Neuronal stem cell (in vitro differentiated cells): Measurements from ENCODE around the gene NECTIN2.

Source experiments
- DNase-seq: peaks from one replicate; pipeline ENCODE4 v3.0.0-alpha.2; 2013; ENCODE audit warnings: low spot score
- H2AFZ ChIP-seq: one replicate; pipeline ENCODE4 v1.6.1; 2013; ENCODE audit warnings: mild to moderate bottlenecking, low read length, inconsistent platforms
- H2AK5ac ChIP-seq: 2 replicates; pipeline ENCODE4 v1.6.1; 2013; ENCODE audit warnings: low read depth, mild to moderate bottlenecking, inconsistent platforms, low read length, moderate library complexity, mixed read lengths
- H2BK120ac ChIP-seq: 2 replicates; pipeline ENCODE4 v1.6.1; 2013; ENCODE audit warnings: low read depth, mild to moderate bottlenecking, inconsistent platforms, low read length, moderate library complexity, mixed read lengths
- H2BK12ac ChIP-seq: one replicate; pipeline ENCODE4 v1.6.1; 2013; ENCODE audit warnings: low read length, inconsistent platforms
- H2BK15ac ChIP-seq: 2 replicates; pipeline ENCODE4 v1.6.1; 2013; ENCODE audit warnings: mild to moderate bottlenecking, low read length, inconsistent platforms, mixed read lengths
- H2BK5ac ChIP-seq: one replicate; pipeline ENCODE4 v1.6.1; 2013; ENCODE audit warnings: inconsistent platforms, mild to moderate bottlenecking, low read length, moderate library complexity
- H3K14ac ChIP-seq: one replicate; pipeline ENCODE4 v1.6.1; 2013; ENCODE audit warnings: low read length, inconsistent platforms
- H3K18ac ChIP-seq: 2 replicates; pipeline ENCODE4 v1.6.1; 2013; ENCODE audit warnings: low read length, inconsistent platforms
- H3K23ac ChIP-seq: 2 replicates; pipeline ENCODE4 v1.6.1; 2013; ENCODE audit warnings: low read depth, mild to moderate bottlenecking, mixed read lengths, low read length, inconsistent platforms; ENCODE audit not compliant: poor library complexity
- H3K27ac ChIP-seq: replicated peaks from 3 replicates; pipeline ENCODE4 v1.5.1; 2013; ENCODE audit warnings: low read length, inconsistent platforms
- H3K27me3 ChIP-seq, 3 experiments: 2 replicates each; pipeline ENCODE4 v1.6.1; 2013; ENCODE audit warnings: low read length in 3 of 3, mild to moderate bottlenecking in 2 of 3, inconsistent platforms in 1 of 3, low read depth in 1 of 3, mixed read lengths in 1 of 3, moderate library complexity in 1 of 3; ENCODE audit not compliant: control insufficient read depth in 3 of 3, insufficient read depth in 3 of 3
- H3K36me3 ChIP-seq, 2 donors: replicated peaks in 1 of 2; 2 replicates each; pipeline ENCODE4 v1.6.1; 2013; ENCODE audit warnings: low read length in 2 of 2; ENCODE audit not compliant: control insufficient read depth in 2 of 2, insufficient read depth in 2 of 2
- H3K4ac ChIP-seq: 2 replicates; pipeline ENCODE4 v1.6.1; 2013; ENCODE audit warnings: inconsistent platforms, mild to moderate bottlenecking, low read length, moderate library complexity
- H3K4me1 ChIP-seq, 2 donors: 1 replicate in 1 of 2; 2 replicates in 1 of 2; pipeline ENCODE4 v1.6.1; 2013; ENCODE audit warnings: low read length in 2 of 2, low read depth in 1 of 2; ENCODE audit not compliant: control insufficient read depth in 2 of 2, insufficient read depth in 1 of 2
- H3K4me2 ChIP-seq: one replicate; pipeline ENCODE4 v1.6.1; 2013; ENCODE audit warnings: mild to moderate bottlenecking, low read length, inconsistent platforms; ENCODE audit not compliant: insufficient read depth, poor library complexity, severe bottlenecking
- H3K4me3 ChIP-seq, 2 donors: 2 replicates each; pipeline ENCODE4 v1.5.1; 2013; ENCODE audit warnings: low read length in 2 of 2, mild to moderate bottlenecking in 2 of 2, inconsistent platforms in 1 of 2, moderate library complexity in 1 of 2
- H3K79me1 ChIP-seq: one replicate; pipeline ENCODE4 v1.6.1; 2013; ENCODE audit warnings: low read depth, mild to moderate bottlenecking, inconsistent platforms, low read length, moderate library complexity
- H3K9ac ChIP-seq: one replicate; pipeline ENCODE4 v1.6.1; 2013; ENCODE audit warnings: mild to moderate bottlenecking, low read depth, low read length, inconsistent platforms; ENCODE audit not compliant: poor library complexity
- H3K9me3 ChIP-seq, 2 donors: replicated peaks in 1 of 2; 2 replicates each; pipeline versions ENCODE3 to v1.6.1; 2013; ENCODE audit warnings: low read length in 2 of 2, mild to moderate bottlenecking in 2 of 2, inconsistent platforms in 1 of 2, low read depth in 1 of 2, mixed read lengths in 1 of 2, moderate library complexity in 1 of 2; ENCODE audit not compliant: control insufficient read depth in 2 of 2, insufficient read depth in 1 of 2
- H4K8ac ChIP-seq: one replicate; pipeline ENCODE4 v1.6.1; 2013; ENCODE audit warnings: low read depth, mild to moderate bottlenecking, inconsistent platforms, low read length, moderate library complexity
- H4K91ac ChIP-seq: one replicate; pipeline ENCODE4 v1.6.1; 2013; ENCODE audit warnings: low read length, low read depth, mild to moderate bottlenecking, inconsistent platforms; ENCODE audit not compliant: poor library complexity
- WGBS, 2 donors: extraction: QIAGEN DNeasy Blood & Tissue Kit; methylation state at CpG; one replicate each; pipeline ENCODE4 v1.1.7; 2013; ENCODE audit warnings: missing lambda C conversion rate in 2 of 2, mixed read lengths in 1 of 2; ENCODE audit not compliant: insufficient read length in 2 of 2, insufficient replicate concordance in 1 of 2; ENCODE audit errors: extremely low coverage in 2 of 2; 5-methylcytosine and 5-hydroxymethylcytosine counted together

Gene NECTIN2

GRCh38 chr19:44817725-44818465 is 28.2 kb upstream of the NECTIN2 start:
- H2AFZ ChIP-seq, result no peak overlapping the region
- H3K4ac ChIP-seq, result no peak overlapping the region
- no peak overlapping the region for H4K91ac ChIP-seq
- no peaks in the 10 kb centered on the region for H3K79me1 ChIP-seq
- no peak overlapping the region for H3K4me3 ChIP-seq
- WGBS, 2 donors, result no CpG with 5 or more reads among the region's 8 CpGs
- no peak overlapping the region for H2AK5ac ChIP-seq
- H3K9ac ChIP-seq, result no peak overlapping the region
- DNase-seq, result no peak
- no peak overlapping the region for H2BK15ac ChIP-seq
- H2BK5ac ChIP-seq, result no peak overlapping the region
- no peak overlapping the region for H2BK12ac ChIP-seq
- H3K27ac ChIP-seq, result no peak overlapping the region
- no peak overlapping the region for H2BK120ac ChIP-seq
- no peak overlapping the region for H4K8ac ChIP-seq
- H3K27me3 ChIP-seq, result peaks cover 0 to 2% (median 0%) of the 10 kb centered on the region in 3 experiments
- peaks cover 0 to under 1% of the 10 kb centered on the region in 2 donors for H3K4me1 ChIP-seq
- peaks cover 0 to 3% of the 10 kb centered on the region in 2 donors for H3K9me3 ChIP-seq
- H3K23ac ChIP-seq, result no peak overlapping the region
- no peak overlapping the region for H3K18ac ChIP-seq
- no peak overlapping the region for H3K4me2 ChIP-seq
- no peak overlapping the region for H3K14ac ChIP-seq
- H3K36me3 ChIP-seq, result no peaks in the 10 kb centered on the region

- no peak overlapping the region for H2BK12ac ChIP-seq
- H3K23ac ChIP-seq, result peak overlapping the region; percentile 14
- peaks cover 5 to 6% of the 10 kb centered on the region in 2 donors for H3K4me1 ChIP-seq
- H2AFZ ChIP-seq, result no peak overlapping the region
- no peak overlapping the region for H4K91ac ChIP-seq
- no peak overlapping the region for H3K9ac ChIP-seq
- no peak overlapping the region for H2BK15ac ChIP-seq
- H4K8ac ChIP-seq, result peak overlapping the region; percentile 67
- no peak overlapping the region for H3K4me3 ChIP-seq
- no peak overlapping the region for H3K4me2 ChIP-seq
- H3K14ac ChIP-seq, result no peak overlapping the region
- peak overlapping the region; percentile 24 for H2BK120ac ChIP-seq
- no peaks in the 10 kb centered on the region for H3K36me3 ChIP-seq
- no peak overlapping the region for H3K27ac ChIP-seq
- no peak for DNase-seq
- no CpG with 5 or more reads among the region's 20 CpGs for WGBS, 2 donors
- no peak overlapping the region for H3K4ac ChIP-seq
- H3K27me3 ChIP-seq, result peaks cover 0 to 2% (median 0%) of the 10 kb centered on the region in 3 experiments
- H2AK5ac ChIP-seq, result peak overlapping the region; percentile 79
- H3K79me1 ChIP-seq, result no peaks in the 10 kb centered on the region
- no peak overlapping the region for H3K18ac ChIP-seq
- H2BK5ac ChIP-seq, result no peak overlapping the region
- H3K9me3 ChIP-seq, result peaks cover 0 to 2% of the 10 kb centered on the region in 2 donors
Observed at GRCh38 chr19:44818466-44819031, 27.5 kb upstream of the NECTIN2 start.

- no peak overlapping the region for H2AFZ ChIP-seq
- H3K23ac ChIP-seq, result no peak overlapping the region
- H2BK5ac ChIP-seq, result no peak overlapping the region
- no peak overlapping the region for H3K14ac ChIP-seq
- H4K91ac ChIP-seq, result no peak overlapping the region
- no peaks in the 10 kb centered on the region for H3K9me3 ChIP-seq
- no CpG with 5 or more reads among the region's 28 CpGs for WGBS, 2 donors
- H2AK5ac ChIP-seq, result peak overlapping the region; percentile 68
- H3K18ac ChIP-seq, result no peak overlapping the region
- no peak overlapping the region for H3K9ac ChIP-seq
- H2BK12ac ChIP-seq, result no peak overlapping the region
- H3K27ac ChIP-seq, result no peak overlapping the region
- peaks cover 5 to 6% of the 10 kb centered on the region in 2 donors for H3K4me1 ChIP-seq
- H3K79me1 ChIP-seq, result no peaks in the 10 kb centered on the region
- H2BK120ac ChIP-seq, result no peak overlapping the region
- peaks cover 0 to 2% (median 0%) of the 10 kb centered on the region in 3 experiments for H3K27me3 ChIP-seq
- no peak overlapping the region for H3K4ac ChIP-seq
- no peak overlapping the region for H2BK15ac ChIP-seq
- no peak overlapping the region for H3K4me3 ChIP-seq
- no peaks in the 10 kb centered on the region for H3K36me3 ChIP-seq
- no peak overlapping the region for H3K4me2 ChIP-seq
- H4K8ac ChIP-seq, result no peak overlapping the region
- DNase-seq, result no peak
Observed at GRCh38 chr19:44819246-44819832, 26.8 kb upstream of the NECTIN2 start.
